IMR-90 (cell line): ENCODE data around the gene TAS2R8. TPM values are rescaled to one million over a fixed set of nuclear protein-coding genes. Genes with fewer than 3 reads are reported as not detected.
"Not testable (repeated sequence)": the region's sequence is repeated elsewhere in the genome, so short reads cannot be mapped to it uniquely, and the experiment has no call there.

Source experiments
- ATAC-seq: fragments of 200-7000 bp; cut with Tn5 transposase; 2 replicates; pipeline ENCODE4 v1.9.1; 2020; ENCODE audit warnings: low read depth, mild to moderate bottlenecking, moderate library complexity
- BruUV-seq: library from RNA; stranded (reverse); fragments of 400-500 nt; replicated peaks from 2 replicates; lab custom pipeline; 2021; lab: Mats Ljungman, UMichigan
- CTCF ChIA-PET: fragments of 300-600 bp; formaldehyde crosslinking; extraction: SDS; loops from one replicate; lab custom pipeline; 2021; ENCODE audit warnings: antibody characterized with exemption; lab: Yijun Ruan, JAX
- POLR2A ChIA-PET: fragments of 300-600 bp; sonication (Branson Sonifier 250); formaldehyde crosslinking; loops from one replicate; lab custom pipeline; 2022; ENCODE audit warnings: antibody characterized with exemption; ENCODE audit not compliant: unreplicated experiment; lab: Charles Lee
- DNase-seq: peaks from one replicate; pipeline ENCODE4 v3.0.0; 2013
- H2AFZ ChIP-seq: replicated peaks from 2 replicates; pipeline ENCODE3; 2013; ENCODE audit warnings: low read length, mild to moderate bottlenecking; ENCODE audit not compliant: poor library complexity
- H2AK5ac ChIP-seq: 2 replicates; pipeline ENCODE4 v1.6.1; 2013; ENCODE audit warnings: low read depth, low read length, inconsistent platforms
- H2AK9ac ChIP-seq: replicated peaks from 2 replicates; pipeline ENCODE3; 2013; ENCODE audit warnings: mild to moderate bottlenecking, low read depth, low read length, moderate library complexity; ENCODE audit not compliant: poor library complexity
- H2BK120ac ChIP-seq: 2 replicates; pipeline ENCODE4 v1.6.1; 2013; ENCODE audit warnings: low read depth, low read length, inconsistent platforms
- H2BK15ac ChIP-seq: 3 replicates; pipeline ENCODE4 v1.6.1; 2013; ENCODE audit warnings: low read depth, low read length, inconsistent platforms
- H2BK20ac ChIP-seq: 2 replicates; pipeline ENCODE4 v1.6.1; 2013; ENCODE audit warnings: low read depth, mild to moderate bottlenecking, inconsistent platforms, low read length, moderate library complexity
- H2BK5ac ChIP-seq: 2 replicates; pipeline ENCODE4 v1.6.1; 2013; ENCODE audit warnings: mild to moderate bottlenecking, low read depth, low read length, inconsistent platforms; ENCODE audit not compliant: poor library complexity, severe bottlenecking
- H3K14ac ChIP-seq: replicated peaks from 2 replicates; pipeline ENCODE4 v1.6.1; 2013; ENCODE audit warnings: low read depth, low read length, inconsistent platforms
- H3K18ac ChIP-seq: 2 replicates; pipeline ENCODE4 v1.6.1; 2013; ENCODE audit warnings: low read depth, low read length, control low read depth
- H3K23ac ChIP-seq: 2 replicates; pipeline ENCODE4 v1.6.1; 2013; ENCODE audit warnings: low read depth, low read length, inconsistent platforms
- H3K27ac ChIP-seq: 2 replicates; pipeline ENCODE4 v1.5.1; 2013; ENCODE audit warnings: mild to moderate bottlenecking, control low read depth, low read length; ENCODE audit not compliant: insufficient read depth
- H3K27me3 ChIP-seq: 2 replicates; pipeline ENCODE4 v1.6.1; 2013; ENCODE audit warnings: low read length; ENCODE audit not compliant: control insufficient read depth, insufficient read depth
- H3K36me3 ChIP-seq: 2 replicates; pipeline ENCODE4 v1.6.1; 2013; ENCODE audit warnings: low read length, mixed read lengths; ENCODE audit not compliant: control insufficient read depth, insufficient read depth
- H3K4ac ChIP-seq: 2 replicates; pipeline ENCODE4 v1.6.1; 2013; ENCODE audit warnings: low read depth, low read length, inconsistent platforms
- H3K4me1 ChIP-seq: 2 replicates; pipeline ENCODE4 v1.6.1; 2013; ENCODE audit warnings: low read length, mixed read lengths; ENCODE audit not compliant: control insufficient read depth, insufficient read depth
- H3K4me2 ChIP-seq: 2 replicates; pipeline ENCODE4 v1.6.1; 2013; ENCODE audit warnings: low read depth, mild to moderate bottlenecking, control low read depth, low read length, moderate library complexity
- H3K4me3 ChIP-seq: 2 replicates; pipeline ENCODE4 v1.5.1; 2013; ENCODE audit warnings: low read depth, mild to moderate bottlenecking, control low read depth, low read length, moderate library complexity; ENCODE audit not compliant: insufficient read depth
- H3K56ac ChIP-seq: 2 replicates; pipeline ENCODE4 v1.6.1; 2013; ENCODE audit warnings: low read length, inconsistent platforms; ENCODE audit not compliant: insufficient read depth; ENCODE audit errors: extremely low read depth
- H3K79me1 ChIP-seq, 2 experiments: 2 replicates each; pipeline ENCODE4 v1.6.1; 2013; ENCODE audit warnings: low read length in 2 of 2, inconsistent platforms in 1 of 2, low read depth in 1 of 2
- H3K9ac ChIP-seq: 2 replicates; pipeline ENCODE4 v1.6.1; 2013; ENCODE audit warnings: low read depth, low read length, control low read depth
- H3K9me1 ChIP-seq: 2 replicates; pipeline ENCODE4 v1.6.1; 2013; ENCODE audit warnings: low read length, inconsistent platforms; ENCODE audit not compliant: insufficient read depth
- H3K9me3 ChIP-seq: 2 replicates; pipeline ENCODE4 v1.6.1; 2013; ENCODE audit warnings: low read length; ENCODE audit not compliant: control insufficient read depth, insufficient read depth
- H4K20me1 ChIP-seq: 2 replicates; pipeline ENCODE4 v1.6.1; 2013; ENCODE audit warnings: low read length, inconsistent platforms; ENCODE audit not compliant: insufficient read depth
- H4K5ac ChIP-seq: 2 replicates; pipeline ENCODE4 v1.6.1; 2013; ENCODE audit warnings: mild to moderate bottlenecking, low read depth, low read length, control low read depth
- H4K8ac ChIP-seq, 2 experiments: 2 replicates each; pipeline ENCODE4 v1.6.1; 2013; ENCODE audit warnings: low read depth in 2 of 2, low read length in 2 of 2, control low read depth in 1 of 2, inconsistent platforms in 1 of 2
- H4K91ac ChIP-seq: 2 replicates; pipeline ENCODE4 v1.6.1; 2013; ENCODE audit warnings: low read depth, low read length, inconsistent platforms; ENCODE audit not compliant: insufficient read depth
- WGBS, 2 experiments: methylation state at CpG; one replicate each; pipeline versions ENCODE4 v1.1.5 to v1.1.7; 2013; ENCODE audit warnings: missing lambda C conversion rate in 2 of 2; ENCODE audit not compliant: insufficient read length in 1 of 2; ENCODE audit errors: extremely low coverage in 2 of 2; 5-methylcytosine and 5-hydroxymethylcytosine counted together
- dilution Hi-C: fragments of 300-500 bp; cut with HindIII; formaldehyde crosslinking; loops from one replicate; pipeline ENCODE4 v1.14.3; 2018; ENCODE audit warnings: low sequenced_read_pairs; ENCODE audit not compliant: unreplicated experiment
- in situ Hi-C: fragments of 300-500 bp; cut with MboI; formaldehyde crosslinking; loops from 3 replicates; pipeline ENCODE4 v1.14.3; 2019; ENCODE audit warnings: low sequenced_read_pairs, inconsistent platforms, mixed read lengths
- intact Hi-C: fragments of 100-400 bp; cut with micrococcal nuclease; formaldehyde crosslinking; loops from 2 replicates; pipeline ENCODE4 v1.10.0; 2022
- polyA plus RNA-seq, 3 experiments: library from polyadenylated mRNA; depleted of rRNA; stranded (reverse); fragments of >200 nt; gene quantifications; 2 replicates each; pipeline ENCODE4 v1.2.3, GENCODE V29; 2012; ENCODE audit warnings: low replicate concordance in 1 of 3
- total RNA-seq: library from RNA; depleted of rRNA; stranded (reverse); fragments of >200 nt; gene quantifications from 2 replicates; pipeline ENCODE4 v1.2.3, GENCODE V29; 2012

TAS2R8 gene
- total and polyA plus RNA-seq, 2 of the 4 experiments (the other 2 are of a cell fraction) = not detected

GRCh38 chr12:10791769-10792168, 15.3 kb downstream of the TAS2R8 start:
- H2BK120ac ChIP-seq, H2AFZ ChIP-seq, H2AK9ac ChIP-seq, H4K8ac ChIP-seq, H3K56ac ChIP-seq, H3K4me1 ChIP-seq, in situ Hi-C loops, H3K36me3 ChIP-seq, H3K27me3 ChIP-seq, H3K14ac ChIP-seq, BruUV-seq, H4K91ac ChIP-seq, H4K20me1 ChIP-seq, H2BK15ac ChIP-seq, CTCF ChIA-PET, H3K18ac ChIP-seq, H3K4ac ChIP-seq, POLR2A ChIA-PET, H2BK20ac ChIP-seq, H2BK5ac ChIP-seq, H2AK5ac ChIP-seq, H4K5ac ChIP-seq, H3K27ac ChIP-seq, H3K9ac ChIP-seq, ATAC-seq, H3K9me1 ChIP-seq, intact Hi-C loops, H3K4me3 ChIP-seq, H3K23ac ChIP-seq, H3K9me3 ChIP-seq, DNase-seq, H3K4me2 ChIP-seq, H3K79me1 ChIP-seq: not testable (repeated sequence)
- dilution Hi-C loops = loop anchor here (25.0 kb wide), 1 partner anchor 396 kb away; the partner anchor contains the start of gene TAS2R42
- WGBS, 2 experiments = no CpG with 5 or more reads among the region's 4 CpGs
